ENCODE results near the gene BCL7A. TPM values are rescaled to one million over a fixed set of nuclear protein-coding genes. Genes with fewer than 3 reads are reported as not detected.
A peak's percentile ranks its signal among the peaks of the same experiment; 100 is the strongest.
"Not testable (repeated sequence)": the region's sequence is repeated elsewhere in the genome, so short reads cannot be mapped to it uniquely, and the experiment has no call there.

The BCL7A gene
- total RNA-seq, 1 experiment from 2014 or later = 18.2 TPM

GRCh38 chr12:122040579-122041386, 19.1 kb downstream of the BCL7A start:
- no peak overlapping the region for H2BK5ac ChIP-seq (ENCODE audit: insufficient read length, low read length)
- no peak overlapping the region for H4K5ac ChIP-seq (ENCODE audit: insufficient read length, low read depth, low read length)
- peak overlapping the region in 1 of 3 experiments; percentile 12; a peak in 2 of 7 replicates for H3K27ac Mint-ChIP-seq

GRCh38 chr12:122041458-122041857, 19.8 kb downstream of the BCL7A start:
- not testable (repeated sequence) for H3T11ph ChIP-seq (ENCODE audit: low read length); H3K23ac ChIP-seq (ENCODE audit: insufficient read length, low read depth, low read length); H3K4me1 Mint-ChIP-seq; H4K20me1 ChIP-seq (ENCODE audit: control insufficient read depth, insufficient read depth, insufficient read length); H2BK5ac ChIP-seq (ENCODE audit: insufficient read length, low read length); H3K79me1 ChIP-seq (ENCODE audit: insufficient read depth, low read depth, low read length, poor library complexity, severe bottlenecking); H3K4me2 ChIP-seq (ENCODE audit: insufficient read depth, insufficient read length, low read length); H3K27ac Mint-ChIP-seq; H3K9me3 Mint-ChIP-seq; H2BK15ac ChIP-seq (ENCODE audit: low read depth, low read length); H3K18ac ChIP-seq (ENCODE audit: insufficient read length, low read depth, low read length); H4K91ac ChIP-seq (ENCODE audit: insufficient read length, low read depth, low read length); H3K14ac ChIP-seq (ENCODE audit: insufficient read depth, low read length); H2BK20ac ChIP-seq (ENCODE audit: low read depth, low read length, poor library complexity, severe bottlenecking); DNase-seq; H3K9ac ChIP-seq (ENCODE audit: extremely low read depth, insufficient read length, low read length); H2BK120ac ChIP-seq (ENCODE audit: low read depth, low read length, poor library complexity, severe bottlenecking); H2BK12ac ChIP-seq (ENCODE audit: insufficient read length, low read depth, low read length); H3K4ac ChIP-seq (ENCODE audit: low read depth, low read length); H2AK5ac ChIP-seq (ENCODE audit: insufficient read length, low read length); H3K27ac ChIP-seq (ENCODE audit: insufficient read length, low read depth, low read length); H4K8ac ChIP-seq (replicated peaks; ENCODE audit: insufficient read length, low read depth, low read length); H3K9me3 ChIP-seq (ENCODE audit: control insufficient read depth, low read depth, low read length); H3K4me3 Mint-ChIP-seq; H3K27me3 Mint-ChIP-seq (ENCODE audit: low read depth); H3K79me2 ChIP-seq (ENCODE audit: insufficient read depth, low read length); H3K23me2 ChIP-seq (ENCODE audit: insufficient read length, low read depth, low read length, poor library complexity, severe bottlenecking); H3K56ac ChIP-seq (ENCODE audit: insufficient read length, low read depth, low read length); H2AFZ ChIP-seq (ENCODE audit: low read length); H4K5ac ChIP-seq (ENCODE audit: insufficient read length, low read depth, low read length); H3K4me1 ChIP-seq (ENCODE audit: insufficient read depth, low read length); H3K27me3 ChIP-seq (ENCODE audit: insufficient read depth, low read length)
- H3K36me3 Mint-ChIP-seq (ENCODE audit: insufficient read depth in 1 of 3, low read depth in 3 of 3) = peaks cover 17 to 68% (median 56%) of the 10 kb centered on the region in 3 experiments; a peak in 6 of 7 replicates
- WGBS (ENCODE audit: extremely low coverage, insufficient read length, low lambda C conversion rate) = no CpG with 5 or more reads among the region's 3 CpGs

More at GRCh38 chr12:122040579-122041386, 19.1 kb downstream of the BCL7A start:
- WGBS (ENCODE audit: extremely low coverage, insufficient read length, low lambda C conversion rate) = no CpG with 5 or more reads among the region's 21 CpGs
- peaks cover 0 to 4% of the 10 kb centered on the region in 2 experiments; a peak in 1 of 4 replicates for H3K4me1 Mint-ChIP-seq
- Histone ChIP-seq H3K4ac (ENCODE audit: low read depth, low read length) (no peak overlapping the region), H3K4me2 (ENCODE audit: insufficient read depth, insufficient read length, low read length) (no peak overlapping the region), H3K18ac (ENCODE audit: insufficient read length, low read depth, low read length) (no peak overlapping the region), H3K79me1 (ENCODE audit: insufficient read depth, low read depth, low read length, poor library complexity, severe bottlenecking) (no peaks in the 10 kb centered on the region), H3K27me3 (ENCODE audit: insufficient read depth, low read length) (no peaks in the 10 kb centered on the region), H3K27ac (ENCODE audit: insufficient read length, low read depth, low read length) (no peak overlapping the region), H3K56ac (ENCODE audit: insufficient read length, low read depth, low read length) (no peak overlapping the region), H3K9ac (ENCODE audit: extremely low read depth, insufficient read length, low read length) (no peak overlapping the region), H3K9me3 (ENCODE audit: control insufficient read depth, low read depth, low read length) (no peaks in the 10 kb centered on the region), H4K20me1 (ENCODE audit: control insufficient read depth, insufficient read depth, insufficient read length) (no peaks in the 10 kb centered on the region), H3K14ac (ENCODE audit: insufficient read depth, low read length) (no peak overlapping the region), H3K4me1 (ENCODE audit: insufficient read depth, low read length) (no peaks in the 10 kb centered on the region), H3K23me2 (ENCODE audit: insufficient read length, low read depth, low read length, poor library complexity, severe bottlenecking) (no peaks in the 10 kb centered on the region), H2AFZ (ENCODE audit: low read length) (no peak overlapping the region), H2BK20ac (ENCODE audit: low read depth, low read length, poor library complexity, severe bottlenecking) (no peak overlapping the region), H4K8ac (replicated peaks; ENCODE audit: insufficient read length, low read depth, low read length) (no peak overlapping the region), H2BK15ac (ENCODE audit: low read depth, low read length) (no peak overlapping the region), H3K23ac (ENCODE audit: insufficient read length, low read depth, low read length) (no peak overlapping the region), H2BK120ac (ENCODE audit: low read depth, low read length, poor library complexity, severe bottlenecking) (no peak overlapping the region), H3K79me2 (ENCODE audit: insufficient read depth, low read length) (no peaks in the 10 kb centered on the region), H3T11ph (ENCODE audit: low read length) (no peak overlapping the region), H2BK12ac (ENCODE audit: insufficient read length, low read depth, low read length) (no peak overlapping the region), H2AK5ac (ENCODE audit: insufficient read length, low read length) (no peak overlapping the region), H4K91ac (ENCODE audit: insufficient read length, low read depth, low read length) (no peak overlapping the region)
- H3K9me3 Mint-ChIP-seq = no peaks in the 10 kb centered on the region
- no peak for TF ChIP-seq CTCF (conservative IDR thresholded peaks at IDR 0.05)
- no peak for DNase-seq
- no peak overlapping the region for H3K4me3 Mint-ChIP-seq
- H3K27me3 Mint-ChIP-seq (ENCODE audit: low read depth) = no peaks in the 10 kb centered on the region
- peaks cover 21 to 68% (median 56%) of the 10 kb centered on the region in 3 experiments; a peak in 6 of 7 replicates for H3K36me3 Mint-ChIP-seq (ENCODE audit: insufficient read depth in 1 of 3, low read depth in 3 of 3)

All from H9 (cell line).